ENCODE measurements around the gene FBXO31. TPM values are rescaled to one million over a fixed set of nuclear protein-coding genes. Genes with fewer than 3 reads are reported as not detected.

FBXO31 gene
- total and polyA plus RNA-seq, 8 donors, result 6.4 to 1,171 (median 23.8) TPM

- no peak for DNase-seq
- Histone ChIP-seq H3K9me3 (no peaks in the 10 kb centered on the region), H3K4me1 (peaks cover 8 to 20% (median 13%) of the 10 kb centered on the region in 4 donors), H3K36me3 (no peaks in the 10 kb centered on the region), H3K27me3 (no peaks in the 10 kb centered on the region), H3K27ac (no peak overlapping the region), H3K4me3 (no peak overlapping the region)
- 87 to 93% (median 92%) methylated on average over 10 of the region's 10 CpGs for WGBS, 5 donors
- intact Hi-C loops (cut with DNase I; ENCODE audit: low total_unique reads), result no loop called here
- TF ChIP-seq POLR2AphosphoS5 (IDR thresholded peaks at IDR 0.05), result no peak
- no peak for TF ChIP-seq POLR2A (IDR thresholded peaks at IDR 0.05)
- no peak for TF ChIP-seq EP300 (IDR thresholded peaks at IDR 0.05)
- TF ChIP-seq CTCF (IDR thresholded peaks at IDR 0.05), result no peak
These were observed 68.6 kb downstream of the FBXO31 start for GRCh38 chr16:87314990-87315420.

GRCh38 chr16:87312008-87312407 lies 71.6 kb downstream of the FBXO31 start:
- no peak for DNase-seq
- TF ChIP-seq EP300 (IDR thresholded peaks at IDR 0.05) (no peak), POLR2AphosphoS5 (IDR thresholded peaks at IDR 0.05) (no peak), POLR2A (IDR thresholded peaks at IDR 0.05) (no peak), CTCF (IDR thresholded peaks at IDR 0.05) (no peak)
- H3K27me3 ChIP-seq, result no peaks in the 10 kb centered on the region
- peaks cover 0 to 4% (median 2%) of the 10 kb centered on the region in 4 donors for H3K9me3 ChIP-seq
- intact Hi-C loops (cut with DNase I; ENCODE audit: low total_unique reads), result no loop called here
- 81 to 97% (median 91%) methylated on average over 7 of the region's 7 CpGs for WGBS, 5 donors
- no peak overlapping the region for H3K27ac ChIP-seq
- no peaks in the 10 kb centered on the region for H3K36me3 ChIP-seq
- no peak overlapping the region for H3K4me3 ChIP-seq
- H3K4me1 ChIP-seq, result peaks cover 0 to 7% (median 2%) of the 10 kb centered on the region in 4 donors

GRCh38 chr16:87311387-87311786 lies 72.2 kb downstream of the FBXO31 start:
- DNase-seq, result no peak
- Histone ChIP-seq H3K27ac (no peak overlapping the region), H3K4me1 (peaks cover 0 to 3% (median 0%) of the 10 kb centered on the region in 4 donors), H3K27me3 (no peaks in the 10 kb centered on the region), H3K9me3 (peaks cover 0 to 4% (median 2%) of the 10 kb centered on the region in 4 donors), H3K4me3 (no peak overlapping the region), H3K36me3 (no peaks in the 10 kb centered on the region)
- WGBS, 5 donors, result 85 to 99% (median 96%) methylated on average over 3 to 5 of the region's 5 CpGs
- intact Hi-C loops (cut with DNase I; ENCODE audit: low total_unique reads), result no loop called here
- TF ChIP-seq POLR2A (IDR thresholded peaks at IDR 0.05), result no peak
- no peak for TF ChIP-seq POLR2AphosphoS5 (IDR thresholded peaks at IDR 0.05)
- no peak for TF ChIP-seq EP300 (IDR thresholded peaks at IDR 0.05)
- no peak for TF ChIP-seq CTCF (IDR thresholded peaks at IDR 0.05)

- Histone ChIP-seq H3K4me1 (no peaks in the 10 kb centered on the region), H3K9me3 (peaks cover 0 to 4% (median 2%) of the 10 kb centered on the region in 4 donors), H3K27ac (no peak overlapping the region), H3K27me3 (no peaks in the 10 kb centered on the region), H3K36me3 (no peaks in the 10 kb centered on the region), H3K4me3 (no peak overlapping the region)
- 74 to 87% (median 82%) methylated on average over 5 to 7 of the region's 7 CpGs for WGBS, 5 donors
- intact Hi-C loops (cut with DNase I; ENCODE audit: low total_unique reads), result no loop called here
- no peak for DNase-seq
- TF ChIP-seq EP300 (IDR thresholded peaks at IDR 0.05) (no peak), POLR2AphosphoS5 (IDR thresholded peaks at IDR 0.05) (no peak), CTCF (IDR thresholded peaks at IDR 0.05) (no peak), POLR2A (IDR thresholded peaks at IDR 0.05) (no peak)
These were observed 73.0 kb downstream of the FBXO31 start for GRCh38 chr16:87310610-87311009.
